Measurements from ENCODE around the gene KIF13A. TPM values are rescaled to one million over a fixed set of nuclear protein-coding genes. Genes with fewer than 3 reads are reported as not detected.

KIF13A gene
- total and polyA plus RNA-seq, 4 donors: 4.3 to 28.1 (median 10.6) TPM

DNA sequence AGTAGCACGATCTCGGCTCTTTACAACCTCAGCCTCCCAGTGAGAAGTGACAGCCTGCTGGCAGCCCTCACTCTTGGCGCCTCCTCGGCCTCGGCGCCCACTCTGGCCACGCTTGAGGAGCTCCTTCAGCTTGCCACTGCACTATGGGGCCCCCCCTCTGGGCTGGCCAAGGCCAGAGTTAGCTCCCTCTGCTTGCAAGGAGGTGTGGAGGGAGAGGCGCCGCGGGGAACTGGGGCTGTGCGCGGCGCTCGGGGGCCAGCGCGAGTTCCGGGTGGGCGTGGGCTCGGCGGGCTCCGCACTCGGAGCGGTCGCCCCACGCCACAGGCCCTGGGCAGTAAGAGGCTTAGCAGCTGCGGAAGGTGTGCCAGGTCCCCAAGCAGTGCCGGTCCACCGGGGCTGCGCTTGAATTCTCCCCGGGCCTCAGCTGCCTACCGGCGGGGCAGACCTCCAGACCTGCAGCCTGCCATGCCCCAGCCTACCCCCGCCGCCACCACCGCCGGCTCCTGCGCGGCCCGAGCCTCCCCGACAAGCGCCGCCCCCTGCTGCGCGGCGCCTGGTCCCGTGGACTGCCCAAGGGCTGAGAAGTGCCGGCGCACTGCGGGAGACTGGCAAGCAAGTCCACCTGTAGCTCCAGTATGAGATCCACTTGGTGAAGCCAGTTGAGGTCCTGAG is 258.7 kb downstream of the KIF13A start:
- no peak overlapping the region for H3K27ac ChIP-seq (ENCODE audit: low read depth in 1 of 2, low read length in 2 of 2)
- 98% methylated on average over 49 of the region's 49 CpGs for WGBS
- H3K36me3 ChIP-seq (ENCODE audit: control insufficient read depth in 4 of 4, insufficient read depth in 3 of 4, low read depth in 1 of 4, low read length in 3 of 4): no peaks in the 10 kb centered on the region
- H3K4me3 ChIP-seq (ENCODE audit: low read depth in 1 of 3, low read length in 3 of 3): no peak overlapping the region
- H3K9me3 ChIP-seq (ENCODE audit: control insufficient read depth in 4 of 4, low read length in 3 of 4): no peaks in the 10 kb centered on the region
- DNase-seq (ENCODE audit: low spot score): no peak
- TF ChIP-seq NR2F2 (IDR thresholded peaks at IDR 0.05): no peak
- TF ChIP-seq JUND (IDR thresholded peaks at IDR 0.05): no peak
- no peak for TF ChIP-seq HNF4G (IDR thresholded peaks at IDR 0.05)
- TF ChIP-seq TAF1 (conservative IDR thresholded peaks at IDR 0.05): no peak
- H3K4me1 ChIP-seq (ENCODE audit: control insufficient read depth in 4 of 4, insufficient read depth in 4 of 4, low read length in 3 of 4): no peaks in the 10 kb centered on the region
- no peak overlapping the region for H3K9ac ChIP-seq (ENCODE audit: low read depth in 1 of 2, low read length in 2 of 2)
- no peaks in the 10 kb centered on the region for H3K27me3 ChIP-seq (ENCODE audit: control insufficient read depth in 4 of 4, insufficient read depth in 4 of 4, low read length in 3 of 4)

DNA sequence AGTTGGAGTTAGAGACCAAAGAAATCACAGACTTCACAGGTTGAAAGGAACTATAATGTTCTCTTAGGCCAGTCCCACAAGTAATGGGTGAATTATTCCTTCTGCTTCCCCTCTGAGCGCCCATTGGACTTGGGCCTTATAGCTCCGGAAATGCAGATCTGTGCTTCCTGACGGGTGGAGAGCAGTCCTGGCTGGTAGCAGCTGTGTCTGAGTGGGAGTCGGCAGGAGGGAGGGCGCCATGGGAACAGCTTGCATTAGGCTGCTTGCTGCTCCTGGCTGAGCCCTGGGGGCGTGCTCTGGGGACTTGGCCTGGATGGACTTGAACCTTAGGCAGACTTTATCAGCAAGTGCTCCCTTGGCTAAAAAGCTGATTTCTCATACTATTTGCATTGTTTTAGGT is 262.4 kb downstream of the KIF13A start:
- H3K4me3 ChIP-seq (ENCODE audit: low read depth in 1 of 3, low read length in 3 of 3): no peak overlapping the region
- H3K36me3 ChIP-seq (ENCODE audit: control insufficient read depth in 4 of 4, insufficient read depth in 3 of 4, low read depth in 1 of 4, low read length in 3 of 4): no peaks in the 10 kb centered on the region
- no peaks in the 10 kb centered on the region for H3K9me3 ChIP-seq (ENCODE audit: control insufficient read depth in 4 of 4, low read length in 3 of 4)
- H3K27me3 ChIP-seq (ENCODE audit: control insufficient read depth in 4 of 4, insufficient read depth in 4 of 4, low read length in 3 of 4): no peaks in the 10 kb centered on the region
- no peak overlapping the region for H3K9ac ChIP-seq (ENCODE audit: low read depth in 1 of 2, low read length in 2 of 2)
- DNase-seq (ENCODE audit: low spot score): peak; percentile 42
- no peaks in the 10 kb centered on the region for H3K4me1 ChIP-seq (ENCODE audit: control insufficient read depth in 4 of 4, insufficient read depth in 4 of 4, low read length in 3 of 4)
- TF ChIP-seq JUND (IDR thresholded peaks at IDR 0.05) (no peak), RAD21 (IDR thresholded peaks at IDR 0.05) (no peak), YY1 (IDR thresholded peaks at IDR 0.05) (no peak), GABPA (IDR thresholded peaks at IDR 0.05 in 1 of 2, conservative IDR thresholded peaks at IDR 0.05 in 1 of 2) (no peak), NR2F2 (IDR thresholded peaks at IDR 0.05) (no peak), EGR1 (IDR thresholded peaks at IDR 0.05; ENCODE audit: low read depth in 2 of 2) (no peak)
- TF ChIP-seq, protein P1, sequence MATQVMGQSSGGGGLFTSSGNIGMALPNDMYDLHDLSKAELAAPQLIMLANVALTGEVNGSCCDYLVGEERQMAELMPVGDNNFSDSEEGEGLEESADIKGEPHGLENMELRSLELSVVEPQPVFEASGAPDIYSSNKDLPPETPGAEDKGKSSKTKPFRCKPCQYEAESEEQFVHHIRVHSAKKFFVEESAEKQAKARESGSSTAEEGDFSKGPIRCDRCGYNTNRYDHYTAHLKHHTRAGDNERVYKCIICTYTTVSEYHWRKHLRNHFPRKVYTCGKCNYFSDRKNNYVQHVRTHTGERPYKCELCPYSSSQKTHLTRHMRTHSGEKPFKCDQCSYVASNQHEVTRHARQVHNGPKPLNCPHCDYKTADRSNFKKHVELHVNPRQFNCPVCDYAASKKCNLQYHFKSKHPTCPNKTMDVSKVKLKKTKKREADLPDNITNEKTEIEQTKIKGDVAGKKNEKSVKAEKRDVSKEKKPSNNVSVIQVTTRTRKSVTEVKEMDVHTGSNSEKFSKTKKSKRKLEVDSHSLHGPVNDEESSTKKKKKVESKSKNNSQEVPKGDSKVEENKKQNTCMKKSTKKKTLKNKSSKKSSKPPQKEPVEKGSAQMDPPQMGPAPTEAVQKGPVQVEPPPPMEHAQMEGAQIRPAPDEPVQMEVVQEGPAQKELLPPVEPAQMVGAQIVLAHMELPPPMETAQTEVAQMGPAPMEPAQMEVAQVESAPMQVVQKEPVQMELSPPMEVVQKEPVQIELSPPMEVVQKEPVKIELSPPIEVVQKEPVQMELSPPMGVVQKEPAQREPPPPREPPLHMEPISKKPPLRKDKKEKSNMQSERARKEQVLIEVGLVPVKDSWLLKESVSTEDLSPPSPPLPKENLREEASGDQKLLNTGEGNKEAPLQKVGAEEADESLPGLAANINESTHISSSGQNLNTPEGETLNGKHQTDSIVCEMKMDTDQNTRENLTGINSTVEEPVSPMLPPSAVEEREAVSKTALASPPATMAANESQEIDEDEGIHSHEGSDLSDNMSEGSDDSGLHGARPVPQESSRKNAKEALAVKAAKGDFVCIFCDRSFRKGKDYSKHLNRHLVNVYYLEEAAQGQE (IDR thresholded peaks at IDR 0.05): no peak
- TF ChIP-seq, protein P2, sequence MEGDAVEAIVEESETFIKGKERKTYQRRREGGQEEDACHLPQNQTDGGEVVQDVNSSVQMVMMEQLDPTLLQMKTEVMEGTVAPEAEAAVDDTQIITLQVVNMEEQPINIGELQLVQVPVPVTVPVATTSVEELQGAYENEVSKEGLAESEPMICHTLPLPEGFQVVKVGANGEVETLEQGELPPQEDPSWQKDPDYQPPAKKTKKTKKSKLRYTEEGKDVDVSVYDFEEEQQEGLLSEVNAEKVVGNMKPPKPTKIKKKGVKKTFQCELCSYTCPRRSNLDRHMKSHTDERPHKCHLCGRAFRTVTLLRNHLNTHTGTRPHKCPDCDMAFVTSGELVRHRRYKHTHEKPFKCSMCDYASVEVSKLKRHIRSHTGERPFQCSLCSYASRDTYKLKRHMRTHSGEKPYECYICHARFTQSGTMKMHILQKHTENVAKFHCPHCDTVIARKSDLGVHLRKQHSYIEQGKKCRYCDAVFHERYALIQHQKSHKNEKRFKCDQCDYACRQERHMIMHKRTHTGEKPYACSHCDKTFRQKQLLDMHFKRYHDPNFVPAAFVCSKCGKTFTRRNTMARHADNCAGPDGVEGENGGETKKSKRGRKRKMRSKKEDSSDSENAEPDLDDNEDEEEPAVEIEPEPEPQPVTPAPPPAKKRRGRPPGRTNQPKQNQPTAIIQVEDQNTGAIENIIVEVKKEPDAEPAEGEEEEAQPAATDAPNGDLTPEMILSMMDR (IDR thresholded peaks at IDR 0.05; ENCODE audit: low read depth, low read length, missing input control): no peak
- TF ChIP-seq, protein P3, sequence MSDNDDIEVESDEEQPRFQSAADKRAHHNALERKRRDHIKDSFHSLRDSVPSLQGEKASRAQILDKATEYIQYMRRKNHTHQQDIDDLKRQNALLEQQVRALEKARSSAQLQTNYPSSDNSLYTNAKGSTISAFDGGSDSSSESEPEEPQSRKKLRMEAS (IDR thresholded peaks at IDR 0.05): no peak
- WGBS: 50% methylated on average over 6 of the region's 6 CpGs
- H3K27ac ChIP-seq (ENCODE audit: low read depth in 1 of 2, low read length in 2 of 2): no peak overlapping the region

DNA sequence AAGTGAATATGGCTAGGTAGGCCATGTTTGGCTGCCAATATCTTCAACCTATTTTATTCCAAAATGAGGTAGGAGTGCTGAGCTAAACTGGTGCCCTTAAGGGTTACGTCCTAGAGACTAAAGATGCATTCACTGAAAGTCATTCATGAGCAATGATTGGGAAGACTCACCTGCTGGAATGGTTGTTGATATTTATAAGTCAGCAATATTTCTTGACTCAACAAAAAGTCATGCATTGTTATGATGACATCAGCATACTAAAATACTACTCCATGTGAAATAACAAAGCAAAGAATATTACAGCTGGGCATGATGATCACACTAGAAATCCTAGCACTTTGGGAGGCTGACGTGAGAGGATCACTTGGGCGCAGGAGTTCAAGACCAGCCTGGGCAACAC is 263.1 kb downstream of the KIF13A start:
- 98% methylated on average over 3 of the region's 3 CpGs for WGBS
- H3K36me3 ChIP-seq (ENCODE audit: control insufficient read depth in 4 of 4, insufficient read depth in 3 of 4, low read depth in 1 of 4, low read length in 3 of 4): no peaks in the 10 kb centered on the region
- DNase-seq (ENCODE audit: low spot score): no peak
- no peak overlapping the region for H3K9ac ChIP-seq (ENCODE audit: low read depth in 1 of 2, low read length in 2 of 2)
- H3K27ac ChIP-seq (ENCODE audit: low read depth in 1 of 2, low read length in 2 of 2): no peak overlapping the region
- H3K27me3 ChIP-seq (ENCODE audit: control insufficient read depth in 4 of 4, insufficient read depth in 4 of 4, low read length in 3 of 4): no peaks in the 10 kb centered on the region
- H3K4me3 ChIP-seq (ENCODE audit: low read depth in 1 of 3, low read length in 3 of 3): no peak overlapping the region
- H3K4me1 ChIP-seq (ENCODE audit: control insufficient read depth in 4 of 4, insufficient read depth in 4 of 4, low read length in 3 of 4): no peaks in the 10 kb centered on the region
- no peaks in the 10 kb centered on the region for H3K9me3 ChIP-seq (ENCODE audit: control insufficient read depth in 4 of 4, low read length in 3 of 4)
- TF ChIP-seq SP1 (IDR thresholded peaks at IDR 0.05): no peak
- TF ChIP-seq FOXA2 (IDR thresholded peaks at IDR 0.05): no peak
- TF ChIP-seq FOXA1 (IDR thresholded peaks at IDR 0.05): no peak
- no peak for TF ChIP-seq GABPA (IDR thresholded peaks at IDR 0.05 in 1 of 2, conservative IDR thresholded peaks at IDR 0.05 in 1 of 2)
- TF ChIP-seq YY1 (IDR thresholded peaks at IDR 0.05): no peak
- no peak for TF ChIP-seq HNF4A (conservative IDR thresholded peaks at IDR 0.05)
- TF ChIP-seq, protein P1 (IDR thresholded peaks at IDR 0.05): no peak
- TF ChIP-seq JUND (IDR thresholded peaks at IDR 0.05): no peak
- no peak for TF ChIP-seq EGR1 (IDR thresholded peaks at IDR 0.05; ENCODE audit: low read depth in 2 of 2)
- no peak for TF ChIP-seq RAD21 (IDR thresholded peaks at IDR 0.05)
- TF ChIP-seq, protein P4, sequence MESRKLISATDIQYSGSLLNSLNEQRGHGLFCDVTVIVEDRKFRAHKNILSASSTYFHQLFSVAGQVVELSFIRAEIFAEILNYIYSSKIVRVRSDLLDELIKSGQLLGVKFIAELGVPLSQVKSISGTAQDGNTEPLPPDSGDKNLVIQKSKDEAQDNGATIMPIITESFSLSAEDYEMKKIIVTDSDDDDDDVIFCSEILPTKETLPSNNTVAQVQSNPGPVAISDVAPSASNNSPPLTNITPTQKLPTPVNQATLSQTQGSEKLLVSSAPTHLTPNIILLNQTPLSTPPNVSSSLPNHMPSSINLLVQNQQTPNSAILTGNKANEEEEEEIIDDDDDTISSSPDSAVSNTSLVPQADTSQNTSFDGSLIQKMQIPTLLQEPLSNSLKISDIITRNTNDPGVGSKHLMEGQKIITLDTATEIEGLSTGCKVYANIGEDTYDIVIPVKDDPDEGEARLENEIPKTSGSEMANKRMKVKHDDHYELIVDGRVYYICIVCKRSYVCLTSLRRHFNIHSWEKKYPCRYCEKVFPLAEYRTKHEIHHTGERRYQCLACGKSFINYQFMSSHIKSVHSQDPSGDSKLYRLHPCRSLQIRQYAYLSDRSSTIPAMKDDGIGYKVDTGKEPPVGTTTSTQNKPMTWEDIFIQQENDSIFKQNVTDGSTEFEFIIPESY (IDR thresholded peaks at IDR 0.05): no peak
